Measurements from ENCODE around the gene GOT2.
"Not testable (repeated sequence)": the region's sequence is repeated elsewhere in the genome, so short reads cannot be mapped to it uniquely, and the experiment has no call there.

The GOT2 gene

GRCh38 chr16:58661199-58661830, 72.8 kb downstream of the GOT2 start:
- DNase-seq = peak; percentile 78
- in situ Hi-C loops (cut with MboI; ENCODE audit: low pct_unique_long_range_greater_than_20kb, low sequenced_read_pairs) = loop anchor here (25.0 kb wide), 1 partner anchor 324 kb away; no protein-coding TSS in a partner anchor

GRCh38 chr16:58659911-58660310, 74.2 kb downstream of the GOT2 start:
- DNase-seq = not testable (repeated sequence)
- in situ Hi-C loops (cut with MboI; ENCODE audit: low pct_unique_long_range_greater_than_20kb, low sequenced_read_pairs) = loop anchor here (25.0 kb wide), 1 partner anchor 323 kb away; no protein-coding TSS in a partner anchor

GRCh38 chr16:58658796-58659211, 75.3 kb downstream of the GOT2 start:
- peak; percentile 9 for DNase-seq
- in situ Hi-C loops (cut with MboI; ENCODE audit: low pct_unique_long_range_greater_than_20kb, low sequenced_read_pairs) = loop anchor here (25.0 kb wide), 1 partner anchor 322 kb away; no protein-coding TSS in a partner anchor
